DMS79 (cell line): ENCODE results near the gene NACC2.

ENCODE experiments used
- DNase-seq: peaks from one replicate; lab custom pipeline; 2025; lab: John Stamatoyannopoulos, UW

NACC2 gene

GRCh38 chr9:135993765-135994500, 101.2 kb downstream of the NACC2 start:
- no peak for DNase-seq

GRCh38 chr9:135993409-135993742, 101.7 kb downstream of the NACC2 start:
- no peak for DNase-seq

GRCh38 chr9:135992486-135993408, 102.3 kb downstream of the NACC2 start:
- peak; percentile 78 for DNase-seq

GRCh38 chr9:135991771-135992170, 103.3 kb downstream of the NACC2 start:
- peak; percentile 21 for DNase-seq

GRCh38 chr9:135990468-135991429, 104.3 kb downstream of the NACC2 start:
- no peak for DNase-seq

- DNase-seq, result peak; percentile 25
Measured at GRCh38 chr9:135989722-135990467, 105.2 kb downstream of the NACC2 start.

GRCh38 chr9:135989157-135989556, 105.9 kb downstream of the NACC2 start:
- DNase-seq, result no peak

- no peak for DNase-seq
Measured at GRCh38 chr9:135988493-135988892, 106.6 kb downstream of the NACC2 start.

GRCh38 chr9:135987838-135988404, 107.2 kb downstream of the NACC2 start:
- no peak for DNase-seq

GRCh38 chr9:135986605-135987004, 108.5 kb downstream of the NACC2 start:
- DNase-seq, result no peak

GRCh38 chr9:135985889-135986288, 109.2 kb downstream of the NACC2 start:
- no peak for DNase-seq

GRCh38 chr9:135985459-135985774, 109.7 kb downstream of the NACC2 start:
- DNase-seq, result no peak

- no peak for DNase-seq
Measured at GRCh38 chr9:135984072-135984710, 110.9 kb downstream of the NACC2 start.

- no peak for DNase-seq
Measured at GRCh38 chr9:135983208-135984071, 111.6 kb downstream of the NACC2 start.

GRCh38 chr9:135982499-135983207, 112.4 kb downstream of the NACC2 start:
- DNase-seq, result no peak

- DNase-seq, result no peak
Measured at GRCh38 chr9:135980926-135981630, 114.0 kb downstream of the NACC2 start.

GRCh38 chr9:135979547-135980166, 115.4 kb downstream of the NACC2 start:
- no peak for DNase-seq
